T1000 (cell line): ENCODE measurements around the gene PAK6.

Experiments
- DNase-seq: peaks from one replicate; lab custom pipeline; 2025; ENCODE audit warnings: mixed read lengths; lab: John Stamatoyannopoulos, UW

Gene PAK6

GRCh38 chr15:40310001-40310959, 71.4 kb downstream of the PAK6 start:
- no peak for DNase-seq

- no peak for DNase-seq
Observed at GRCh38 chr15:40310993-40311392, 72.1 kb downstream of the PAK6 start.

- DNase-seq, result no peak
Observed at GRCh38 chr15:40312370-40313158, 73.7 kb downstream of the PAK6 start.

- DNase-seq, result no peak
Observed at GRCh38 chr15:40313531-40314398, 74.9 kb downstream of the PAK6 start.

- no peak for DNase-seq
Observed at GRCh38 chr15:40314723-40315276, 75.9 kb downstream of the PAK6 start.

- no peak for DNase-seq
Observed at GRCh38 chr15:40316931-40317330, 78.1 kb downstream of the PAK6 start.

GRCh38 chr15:40317580-40317979, 78.7 kb downstream of the PAK6 start:
- DNase-seq, result no peak

- no peak for DNase-seq
Observed at GRCh38 chr15:40320409-40320808, 81.5 kb downstream of the PAK6 start.

GRCh38 chr15:40320931-40321371, 82.1 kb downstream of the PAK6 start:
- DNase-seq, result peak; percentile 10

GRCh38 chr15:40322531-40323238, 83.8 kb downstream of the PAK6 start:
- no peak for DNase-seq

- peak; percentile 79 for DNase-seq
Observed at GRCh38 chr15:40323239-40323952, 84.5 kb downstream of the PAK6 start, which contains the start of gene INAFM2. TSS of gene INAFM2 (plus strand) at chr15:40323692. CDS start at chr15:40324056, 364 bp downstream.

GRCh38 chr15:40323953-40324937, 85.4 kb downstream of the PAK6 start:
- no peak for DNase-seq

GRCh38 chr15:40325188-40325587, 86.3 kb downstream of the PAK6 start:
- DNase-seq, result no peak

GRCh38 chr15:40325700-40326099, 86.8 kb downstream of the PAK6 start:
- DNase-seq, result no peak
